Stimulated activated CD4-positive, alpha-beta T cell treated with anti-CD3 and anti-CD28 coated beads, Interleukin-1b, Interleukin-23, amount 100 ng/mL, for 24 hours (primary cell): ENCODE results near the gene IFI27L2.

Experiments used
- DNase-seq, 4 experiments: peaks; one replicate each; pipeline ENCODE4 v3.0.0-alpha.2; 2020; ENCODE audit warnings: low read depth in 4 of 4, low spot score in 1 of 4

IFI27L2 gene

DNA sequence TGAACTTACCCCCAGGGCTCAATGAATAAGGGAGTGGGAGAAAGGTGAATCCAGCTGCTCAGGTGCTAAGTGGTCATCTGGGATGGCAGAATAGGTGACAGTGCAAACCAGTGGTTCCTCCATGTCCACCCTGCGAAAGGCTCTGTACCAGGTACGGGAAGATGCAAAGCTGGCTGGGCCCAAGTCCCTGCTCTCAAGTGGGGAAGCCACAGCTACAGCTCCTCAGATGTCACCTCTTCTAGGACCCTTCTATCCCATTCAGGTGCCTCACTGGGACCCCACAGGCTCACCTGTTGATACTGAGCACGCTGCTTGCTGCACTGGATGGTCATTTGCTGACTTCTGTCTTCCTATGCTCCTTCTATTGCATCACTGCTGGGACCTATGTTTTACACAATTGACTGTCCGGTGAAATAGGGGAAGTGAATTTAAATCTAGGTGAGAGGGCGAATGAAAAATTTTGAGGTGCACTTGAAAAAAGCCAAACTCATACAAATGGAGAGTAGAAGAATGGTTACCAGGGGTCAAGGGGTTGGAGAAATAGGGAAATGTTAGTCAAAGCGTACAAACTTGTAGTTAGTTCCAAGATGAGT is 24.4 kb upstream of the IFI27L2 start:
- no peak for DNase-seq

DNA sequence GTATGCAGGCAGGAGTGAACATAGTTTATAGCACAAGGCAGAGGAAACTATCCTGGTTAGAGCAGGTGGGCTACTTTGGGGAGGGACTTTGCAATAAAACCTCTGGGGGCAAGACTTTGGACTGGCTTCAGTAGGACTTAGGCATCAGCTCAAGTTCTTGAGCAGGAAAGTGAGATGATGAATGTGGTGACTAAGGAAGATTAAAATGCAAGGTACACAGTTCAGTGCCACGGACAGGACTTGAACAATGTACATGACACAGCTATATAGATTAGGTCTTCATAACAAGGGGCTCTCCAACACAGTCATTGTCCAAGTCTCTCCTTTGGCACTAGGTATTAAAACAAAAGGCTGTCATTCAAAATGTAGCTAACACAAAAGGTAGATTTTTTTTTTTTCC is 23.3 kb upstream of the IFI27L2 start:
- no peak for DNase-seq

DNA sequence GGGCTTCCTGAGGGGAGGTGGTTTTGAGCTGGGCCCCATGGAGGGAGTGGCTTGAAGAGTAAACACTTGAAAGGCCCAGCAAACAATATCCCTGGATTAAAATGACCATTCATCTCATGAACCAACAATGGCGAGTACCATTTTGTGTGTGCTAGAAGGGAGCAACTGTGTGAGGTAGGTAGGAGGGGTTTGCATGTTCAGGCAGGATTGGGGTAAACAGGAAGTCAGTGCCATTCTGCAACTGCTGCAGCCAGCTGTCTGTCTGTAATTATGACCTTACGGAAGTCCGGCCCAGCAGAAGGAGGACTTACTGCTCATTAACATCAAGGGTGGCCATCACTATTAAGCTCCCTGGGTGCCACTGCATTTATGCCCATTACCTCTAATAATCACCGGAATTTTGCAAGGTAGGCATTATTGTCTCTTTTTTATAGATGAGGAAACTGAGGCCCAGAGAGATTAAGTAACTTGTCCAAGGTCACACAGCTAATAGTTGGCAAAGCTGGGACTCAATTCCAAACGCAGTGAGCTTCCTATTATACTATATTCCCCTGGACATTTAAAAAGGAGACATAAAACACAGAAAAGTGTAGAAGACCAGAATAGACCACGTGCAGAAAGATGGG is 16.6 kb upstream of the IFI27L2 start:
- no peak for DNase-seq

DNA sequence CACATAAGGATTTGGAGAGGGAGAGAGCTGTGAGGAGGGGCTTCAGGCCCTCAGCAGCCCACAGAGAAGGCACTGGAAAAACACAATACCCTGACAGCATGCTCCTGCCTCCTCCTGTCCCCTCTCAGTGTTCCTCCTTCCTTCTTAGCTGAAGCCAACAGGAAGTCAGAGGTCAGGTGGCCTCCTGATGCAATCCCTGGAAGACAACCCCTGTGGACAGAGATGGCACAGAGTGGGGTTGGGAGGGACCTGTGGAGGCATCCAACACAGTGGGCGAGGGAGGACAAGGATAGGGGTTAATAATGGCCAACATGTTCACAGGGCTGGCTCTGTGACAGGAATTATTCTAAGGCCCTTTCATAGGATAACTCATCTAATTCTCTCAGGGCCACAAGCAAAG is 15.4 kb upstream of the IFI27L2 start:
- DNase-seq = no peak

DNA sequence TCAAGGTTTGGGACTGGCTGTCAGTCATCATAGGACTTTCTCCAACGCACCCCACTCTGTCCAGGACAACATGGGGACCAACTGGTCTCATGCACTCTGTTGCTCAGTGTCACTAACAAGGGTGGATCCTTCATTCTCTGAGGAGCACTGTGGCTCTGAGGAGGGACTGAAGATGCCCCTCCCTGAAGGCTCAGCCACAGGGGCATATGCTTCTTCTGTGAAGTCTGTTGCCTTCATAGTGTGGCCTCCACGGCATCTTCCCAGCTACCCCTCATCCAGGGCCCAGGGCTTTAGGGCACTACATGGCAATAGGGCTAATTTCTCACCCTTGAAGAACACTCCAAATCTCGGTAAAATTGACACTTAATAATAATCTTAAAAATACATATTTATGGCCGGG is 14.3 kb upstream of the IFI27L2 start:
- no peak for DNase-seq

DNA sequence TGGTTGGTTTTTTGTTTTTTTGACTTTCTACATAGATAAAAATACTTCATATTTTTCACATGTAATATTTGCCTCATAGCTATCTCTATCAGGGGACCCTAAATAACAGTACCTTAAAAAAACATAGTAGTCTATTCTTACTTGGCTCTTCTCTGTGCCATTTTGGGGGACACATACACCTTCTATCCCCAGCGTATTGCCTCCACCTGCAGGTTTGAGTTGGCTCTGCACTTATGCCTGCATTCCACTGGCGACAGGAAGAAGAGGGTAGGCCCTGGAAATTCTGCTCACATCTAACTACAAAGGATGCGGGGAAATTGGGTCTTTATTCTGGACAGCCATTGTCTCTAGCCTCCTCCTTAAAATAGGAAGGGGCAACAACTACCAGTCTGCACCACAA is 13.8 kb upstream of the IFI27L2 start:
- no peak for DNase-seq

DNA sequence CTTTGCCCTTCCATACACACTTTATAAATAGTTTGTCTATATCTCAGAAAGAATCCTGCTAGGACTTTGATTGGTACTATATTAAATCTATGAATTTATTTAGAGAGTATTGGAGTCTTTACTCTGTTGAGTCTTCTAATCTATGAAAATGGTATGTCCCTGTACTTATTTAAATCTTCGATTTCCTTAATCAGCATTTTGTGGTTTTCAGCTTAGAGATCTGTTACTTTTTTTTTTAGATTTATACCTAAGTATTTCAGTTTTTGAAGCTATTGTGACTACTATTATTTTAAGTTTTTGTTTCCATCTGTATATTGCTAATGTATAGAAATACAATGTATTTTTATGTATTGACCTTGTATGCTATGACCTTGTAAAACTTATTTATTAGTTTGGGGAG is 13.4 kb upstream of the IFI27L2 start:
- no peak for DNase-seq

DNA sequence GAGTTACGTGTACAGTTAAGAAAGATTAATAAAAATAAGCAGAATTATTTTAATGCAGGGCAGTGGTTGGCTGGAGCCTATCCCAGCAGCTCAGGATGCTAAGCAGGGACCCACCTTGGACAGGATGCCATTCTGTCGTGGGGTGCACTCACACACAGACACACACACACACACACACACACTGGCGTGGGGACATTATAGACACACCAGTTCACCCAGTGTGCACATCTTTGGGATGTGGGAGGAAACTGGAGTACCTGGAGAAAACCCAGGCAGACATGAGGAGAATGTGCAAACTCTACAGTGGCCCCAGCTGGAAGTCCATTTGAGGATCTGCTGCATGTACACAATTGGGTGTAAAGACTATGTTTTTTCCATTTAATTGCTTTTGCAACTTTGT is 12.8 kb upstream of the IFI27L2 start:
- no peak for DNase-seq

DNA sequence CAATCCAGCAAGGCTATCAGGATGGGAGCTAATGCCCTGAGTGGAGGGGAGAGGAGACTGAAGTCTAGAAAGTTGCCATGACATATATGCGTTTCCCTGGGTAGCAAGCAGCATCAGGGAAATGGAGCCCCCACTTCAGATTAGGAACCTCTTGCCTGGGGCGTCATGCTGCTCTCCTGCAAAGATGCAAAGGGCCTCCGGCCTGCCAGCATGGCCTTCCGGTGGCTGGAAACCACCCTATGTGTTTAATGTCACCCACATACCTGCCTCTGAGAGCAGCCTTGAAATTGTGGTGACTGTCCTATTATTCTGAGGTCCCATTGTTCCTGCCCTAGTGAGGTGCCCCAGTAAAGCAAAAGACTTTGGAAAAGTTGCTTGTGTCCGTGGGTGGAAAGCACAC is 10.0 kb upstream of the IFI27L2 start:
- DNase-seq = no peak

DNA sequence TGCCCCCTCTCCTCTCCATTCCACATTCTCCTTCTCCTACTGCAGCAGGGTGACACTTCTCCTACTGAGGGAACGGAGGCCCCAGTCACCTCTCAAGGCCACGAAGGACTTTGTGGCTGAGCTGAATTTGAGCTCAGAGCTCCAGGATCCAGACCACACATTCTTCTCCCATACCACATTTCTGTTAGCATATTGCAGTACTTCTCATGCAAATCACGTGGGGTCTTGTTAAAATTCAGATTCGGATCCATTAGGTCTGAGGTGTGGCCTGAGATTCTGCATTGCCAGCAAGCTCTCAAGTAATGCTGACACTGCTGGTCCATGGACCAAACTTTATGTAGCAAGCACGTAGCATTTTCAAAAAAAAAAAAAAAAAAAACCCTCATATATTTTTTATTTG is 9.6 kb upstream of the IFI27L2 start:
- no peak for DNase-seq

DNA sequence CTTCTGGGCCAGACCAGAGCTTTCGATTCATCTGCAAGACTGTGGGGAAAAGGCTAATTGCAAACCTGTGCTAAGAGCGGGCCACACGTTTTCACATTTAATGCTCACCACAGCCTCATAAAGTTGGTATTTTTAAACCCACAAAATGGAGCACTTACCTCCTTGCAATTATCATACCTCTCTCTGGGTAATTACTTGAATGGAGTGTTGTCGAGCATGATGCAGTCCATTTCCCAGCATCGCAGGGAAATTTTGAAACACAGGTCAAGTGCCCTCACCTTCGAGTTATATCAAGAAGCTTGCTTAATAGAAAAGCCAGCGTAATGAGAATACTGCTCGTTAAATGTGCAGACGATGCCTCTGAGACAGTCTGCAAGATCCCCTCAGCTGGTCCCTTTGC is 8.8 kb upstream of the IFI27L2 start:
- DNase-seq = no peak

DNA sequence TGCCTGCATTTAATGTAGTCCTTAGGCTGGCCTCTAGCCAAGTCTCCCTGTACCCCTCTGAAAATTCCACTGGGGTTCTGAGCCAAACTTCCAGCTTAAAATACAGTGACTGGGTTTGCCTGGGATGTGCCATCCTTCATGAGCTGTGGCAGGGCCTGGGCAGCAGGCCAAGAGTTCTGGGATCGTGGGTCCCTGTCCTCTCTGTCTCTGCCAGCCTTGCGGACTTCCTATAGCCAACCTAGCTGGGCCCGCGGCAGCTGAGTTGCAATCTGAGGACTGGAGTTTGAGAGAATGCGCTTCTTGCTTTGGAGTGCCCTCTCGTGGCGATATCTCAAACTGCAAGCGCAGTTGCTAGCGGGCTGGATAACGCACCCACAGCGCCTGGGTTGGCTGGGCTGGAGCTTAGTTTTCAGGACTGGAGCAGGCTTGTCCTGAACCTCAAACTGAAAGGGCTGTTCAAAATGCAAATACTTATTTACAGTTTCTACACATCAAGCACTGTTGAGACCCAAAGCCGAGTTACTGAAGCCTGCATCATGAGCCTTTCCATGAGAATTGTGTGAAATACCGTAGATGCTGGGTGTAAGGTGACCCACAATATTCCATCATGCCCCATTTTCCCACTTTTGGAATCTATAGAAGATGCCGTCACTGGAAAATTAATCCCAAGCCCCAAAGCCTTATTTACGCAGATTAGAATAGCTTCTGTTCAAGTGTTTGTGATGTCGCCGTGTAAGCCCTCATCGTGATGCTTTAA is 7.3 kb upstream of the IFI27L2 start:
- DNase-seq = peak; percentile 72 to 87 (median 76)

DNA sequence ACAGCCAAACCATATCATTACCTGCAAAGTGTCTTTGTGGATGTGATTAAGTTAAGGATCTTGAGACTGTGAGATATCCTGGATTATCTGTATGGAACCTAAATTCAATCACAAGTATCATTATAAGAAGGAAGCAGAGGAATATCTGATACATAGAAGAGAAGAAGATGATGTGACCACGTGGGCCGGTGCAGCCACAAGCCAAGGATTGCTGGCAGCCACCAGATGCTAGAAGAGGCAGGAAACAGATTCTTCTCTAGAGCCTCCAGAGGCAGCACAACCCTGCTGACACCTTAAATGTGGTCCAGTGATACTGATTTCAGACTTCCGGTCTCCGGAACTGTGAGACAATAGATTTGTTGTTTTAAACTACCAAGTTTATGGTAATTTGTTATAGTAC is 6.1 kb upstream of the IFI27L2 start:
- DNase-seq = no peak

DNA sequence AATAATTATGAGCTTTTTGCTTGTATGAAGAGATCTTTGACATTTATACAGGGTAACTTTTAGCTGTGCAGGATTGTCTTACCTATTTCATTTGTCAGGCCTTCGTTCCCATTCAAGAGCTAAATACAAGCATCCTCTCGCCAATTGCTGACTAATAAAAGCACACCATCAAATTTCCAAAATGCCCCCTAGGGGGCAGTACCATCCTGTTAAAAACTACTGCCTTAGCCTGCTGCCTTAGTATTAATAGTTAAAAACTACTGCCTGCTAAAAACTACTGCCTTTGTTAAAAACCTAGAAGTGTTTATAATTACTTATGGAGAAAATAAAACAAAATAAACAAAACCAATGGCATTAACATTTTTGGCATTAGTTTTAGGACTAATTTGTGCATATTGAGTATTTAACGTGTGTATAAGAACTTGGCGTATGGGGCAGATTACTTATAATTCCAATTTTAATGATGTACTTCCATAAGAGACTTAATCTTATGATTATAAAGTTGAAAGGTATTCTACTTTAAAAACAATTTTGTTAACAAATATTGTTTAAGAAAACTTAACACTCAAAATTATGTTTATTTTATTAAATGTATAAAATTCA is 3.0 kb upstream of the IFI27L2 start:
- peak in 3 of 4 experiments; percentile 33 to 60 (median 37) for DNase-seq

DNA sequence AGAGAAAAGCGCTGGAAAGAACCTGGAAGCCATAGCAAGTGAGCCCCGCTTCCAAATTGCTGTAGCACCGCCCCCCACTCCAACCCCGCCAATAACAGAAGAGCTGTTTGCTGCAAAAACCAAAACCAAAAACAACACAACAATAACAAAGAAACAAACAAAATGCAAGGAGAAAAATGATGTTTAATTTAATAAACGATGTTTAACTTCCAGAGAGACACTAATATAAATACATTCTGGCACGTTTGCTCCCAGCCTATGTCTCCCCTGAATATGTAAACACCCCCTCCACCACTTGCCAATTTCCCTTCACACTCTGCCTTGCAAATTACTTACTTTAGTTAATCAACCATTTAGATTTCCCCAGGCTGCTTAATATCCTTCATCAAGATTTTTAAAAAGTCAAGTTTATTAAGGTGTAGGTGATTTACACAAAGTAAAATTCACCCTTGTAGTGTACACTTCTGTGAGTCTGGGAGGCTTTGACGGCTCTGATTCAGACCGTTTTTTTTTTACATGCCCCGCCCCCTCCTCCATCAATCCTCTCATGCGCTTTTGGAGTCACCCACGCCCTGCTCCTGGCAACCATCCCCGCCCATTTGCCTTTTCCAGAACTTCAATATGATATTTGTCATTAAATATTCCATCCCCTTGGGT is 482 bp upstream of the IFI27L2 start:
- DNase-seq = peak in 1 of 4 experiments; percentile 10

DNA sequence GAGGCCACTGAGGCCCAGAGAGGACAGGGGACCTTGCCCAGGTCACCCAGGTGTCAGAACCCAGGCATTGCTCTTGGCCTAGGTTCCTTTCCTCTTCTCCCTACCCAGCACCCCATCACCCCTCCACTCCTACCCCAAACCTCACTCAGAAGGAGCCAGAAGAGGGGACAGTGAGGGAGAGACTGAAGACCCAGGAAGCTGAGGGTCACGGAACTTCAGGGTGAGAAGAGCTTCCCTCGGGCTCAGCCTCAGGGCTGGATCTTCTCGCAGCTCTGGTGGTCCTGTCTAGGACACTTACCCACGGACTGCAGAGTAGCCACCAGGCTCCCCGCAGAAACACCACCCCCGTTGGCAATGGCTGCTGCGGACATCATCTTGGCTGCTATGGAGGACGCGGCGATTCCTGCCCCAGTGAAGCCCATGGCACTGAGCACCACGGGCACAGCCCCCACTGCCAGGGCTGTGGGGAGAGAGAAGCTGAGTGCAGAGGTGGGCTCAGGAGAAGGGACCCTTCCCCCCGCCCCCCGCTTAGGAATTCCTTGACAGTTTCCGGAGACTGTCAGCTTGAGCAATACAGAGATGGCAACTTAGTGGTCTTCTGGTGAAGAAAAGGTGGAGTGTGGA is 1.1 kb downstream of the IFI27L2 start:
- no peak for DNase-seq

DNA sequence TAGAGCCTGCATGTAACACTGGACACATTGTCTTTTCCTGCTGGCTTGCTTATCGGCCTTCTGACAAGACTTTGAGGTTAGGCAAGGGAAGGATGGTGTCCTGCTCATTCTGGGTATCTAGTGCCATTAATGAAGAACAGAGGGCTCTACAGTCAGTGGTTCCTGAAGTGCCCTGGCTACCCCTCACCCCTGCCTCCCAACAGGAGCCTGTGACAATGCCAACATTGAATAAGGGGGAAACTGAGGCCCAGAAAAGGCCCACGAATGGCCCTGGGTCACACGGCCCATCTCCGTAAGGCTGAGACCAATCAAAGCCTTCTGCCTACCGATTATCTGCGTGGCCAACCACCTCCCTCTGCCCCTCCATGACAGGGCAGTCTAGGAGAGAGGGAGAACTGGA is 2.1 kb downstream of the IFI27L2 start:
- DNase-seq = no peak

DNA sequence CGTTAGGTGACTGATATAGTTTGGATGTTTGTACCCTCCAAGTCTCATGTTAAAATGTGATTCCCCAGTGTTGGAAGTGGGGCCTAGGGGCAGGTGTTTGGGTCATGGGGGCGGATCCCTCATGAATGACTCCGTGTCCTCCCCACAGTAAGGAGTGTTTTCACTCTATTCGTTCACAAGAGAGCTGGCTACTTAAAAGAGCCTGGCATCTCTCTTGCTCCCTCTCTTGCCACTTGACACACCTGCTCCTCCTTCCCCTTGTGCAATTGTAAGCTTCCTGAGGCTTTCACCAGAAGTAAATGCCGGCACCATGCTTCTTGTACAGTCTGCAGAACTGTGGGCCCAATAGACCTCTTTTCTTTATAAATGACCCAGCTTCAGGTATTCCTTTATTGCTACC is 2.6 kb downstream of the IFI27L2 start:
- DNase-seq = no peak

DNA sequence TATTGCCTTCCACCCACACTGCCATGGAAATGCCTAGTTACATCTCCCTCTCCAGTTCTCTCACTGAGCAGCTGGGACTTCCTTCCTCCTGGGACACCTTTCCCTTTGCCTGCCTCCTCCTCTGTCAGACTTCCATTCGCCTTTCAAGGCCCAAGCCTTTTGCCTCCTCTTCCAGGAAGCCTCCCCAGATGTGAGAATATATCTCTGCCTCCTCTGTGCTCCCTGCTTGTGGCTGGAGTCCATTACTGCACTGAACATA is 3.1 kb downstream of the IFI27L2 start:
- DNase-seq = no peak

DNA sequence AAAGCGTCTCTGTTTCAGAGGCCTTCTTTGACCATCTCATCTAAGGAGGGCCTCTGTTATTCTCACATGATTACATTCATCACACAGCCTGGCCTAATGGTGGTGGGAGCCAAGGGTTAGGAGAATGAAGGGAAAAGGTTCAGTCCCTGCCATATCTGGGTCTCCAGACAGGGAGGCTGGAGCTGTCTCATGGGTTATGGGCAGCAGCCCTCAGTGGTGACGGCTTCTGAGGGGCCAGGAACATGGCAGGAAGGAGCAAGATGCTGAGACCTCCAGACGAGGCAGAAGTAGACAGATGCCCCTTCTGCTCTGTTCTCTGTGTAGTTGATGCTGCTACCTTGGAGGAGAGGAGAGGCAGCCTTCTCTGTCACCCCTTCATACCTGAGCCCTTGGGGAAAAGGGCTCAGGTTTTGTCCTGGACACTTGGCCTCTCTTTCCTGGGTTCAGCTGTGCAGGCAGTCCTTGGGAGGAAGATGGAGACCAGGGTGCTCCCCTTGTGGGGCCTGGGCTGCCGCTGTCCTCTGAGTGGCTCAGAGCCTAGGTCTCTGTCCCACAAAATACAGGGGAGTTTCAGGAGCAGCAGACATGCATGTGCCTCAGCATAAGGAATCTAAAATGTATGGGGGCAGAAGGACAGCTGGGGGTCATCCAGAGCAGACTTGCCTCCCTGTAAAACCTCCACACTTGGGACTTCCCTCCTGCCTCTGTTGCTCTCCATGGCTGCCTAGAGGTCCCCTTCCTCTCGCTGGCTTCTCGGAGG is 3.6 kb downstream of the IFI27L2 start:
- no peak for DNase-seq
